Activated CD4-positive, alpha-beta T cell treated with anti-CD3 and anti-CD28 coated beads for 48 hours (primary cell): ENCODE data around the gene LEFTY1.
"Not testable (repeated sequence)": the region's sequence is repeated elsewhere in the genome, so short reads cannot be mapped to it uniquely, and the experiment has no call there.

Experiments
- DNase-seq: peaks from one replicate; pipeline ENCODE4 v3.0.0-alpha.2; 2020

LEFTY1 gene, protein sequence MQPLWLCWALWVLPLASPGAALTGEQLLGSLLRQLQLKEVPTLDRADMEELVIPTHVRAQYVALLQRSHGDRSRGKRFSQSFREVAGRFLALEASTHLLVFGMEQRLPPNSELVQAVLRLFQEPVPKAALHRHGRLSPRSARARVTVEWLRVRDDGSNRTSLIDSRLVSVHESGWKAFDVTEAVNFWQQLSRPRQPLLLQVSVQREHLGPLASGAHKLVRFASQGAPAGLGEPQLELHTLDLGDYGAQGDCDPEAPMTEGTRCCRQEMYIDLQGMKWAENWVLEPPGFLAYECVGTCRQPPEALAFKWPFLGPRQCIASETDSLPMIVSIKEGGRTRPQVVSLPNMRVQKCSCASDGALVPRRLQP

DNA sequence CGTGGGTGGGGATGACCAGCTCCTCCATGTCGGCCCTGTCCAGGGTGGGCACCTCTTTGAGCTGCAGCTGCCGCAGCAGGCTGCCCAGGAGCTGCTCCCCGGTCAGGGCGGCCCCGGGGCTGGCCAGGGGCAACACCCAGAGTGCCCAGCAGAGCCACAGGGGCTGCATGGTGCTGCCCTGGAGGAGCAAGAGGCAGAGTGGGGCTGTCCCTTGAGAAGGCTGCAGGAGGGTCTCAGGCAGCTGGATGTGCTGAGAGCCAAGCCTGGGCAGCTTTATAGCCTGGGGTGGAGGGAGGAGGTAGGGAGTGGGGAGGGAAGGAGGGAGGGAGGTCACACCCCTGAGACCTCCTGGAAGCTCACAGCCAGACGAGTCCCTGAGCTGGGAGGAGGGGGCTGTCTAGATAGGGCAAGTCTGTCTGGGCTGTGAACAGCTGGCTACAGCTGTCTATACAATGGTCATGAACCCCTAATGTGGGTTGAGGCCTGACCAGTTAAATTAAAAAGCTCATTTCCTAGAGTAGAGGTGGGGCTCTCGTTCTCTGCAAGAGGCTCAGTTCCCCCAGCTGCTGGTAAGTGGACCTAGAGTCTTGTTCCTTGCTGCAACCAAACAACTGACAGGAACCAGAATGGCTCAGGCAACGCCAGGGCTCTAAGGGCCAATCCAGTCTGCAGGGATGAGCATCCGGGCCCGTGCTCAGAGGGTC lies at the start of gene LEFTY1:
Gene LEFTY1, minus strand, starts transcription at position 249 of the 704 bp plus-strand sequence. Its CDS starts 80 bp downstream, at position 169.
- DNase-seq = no peak

DNA sequence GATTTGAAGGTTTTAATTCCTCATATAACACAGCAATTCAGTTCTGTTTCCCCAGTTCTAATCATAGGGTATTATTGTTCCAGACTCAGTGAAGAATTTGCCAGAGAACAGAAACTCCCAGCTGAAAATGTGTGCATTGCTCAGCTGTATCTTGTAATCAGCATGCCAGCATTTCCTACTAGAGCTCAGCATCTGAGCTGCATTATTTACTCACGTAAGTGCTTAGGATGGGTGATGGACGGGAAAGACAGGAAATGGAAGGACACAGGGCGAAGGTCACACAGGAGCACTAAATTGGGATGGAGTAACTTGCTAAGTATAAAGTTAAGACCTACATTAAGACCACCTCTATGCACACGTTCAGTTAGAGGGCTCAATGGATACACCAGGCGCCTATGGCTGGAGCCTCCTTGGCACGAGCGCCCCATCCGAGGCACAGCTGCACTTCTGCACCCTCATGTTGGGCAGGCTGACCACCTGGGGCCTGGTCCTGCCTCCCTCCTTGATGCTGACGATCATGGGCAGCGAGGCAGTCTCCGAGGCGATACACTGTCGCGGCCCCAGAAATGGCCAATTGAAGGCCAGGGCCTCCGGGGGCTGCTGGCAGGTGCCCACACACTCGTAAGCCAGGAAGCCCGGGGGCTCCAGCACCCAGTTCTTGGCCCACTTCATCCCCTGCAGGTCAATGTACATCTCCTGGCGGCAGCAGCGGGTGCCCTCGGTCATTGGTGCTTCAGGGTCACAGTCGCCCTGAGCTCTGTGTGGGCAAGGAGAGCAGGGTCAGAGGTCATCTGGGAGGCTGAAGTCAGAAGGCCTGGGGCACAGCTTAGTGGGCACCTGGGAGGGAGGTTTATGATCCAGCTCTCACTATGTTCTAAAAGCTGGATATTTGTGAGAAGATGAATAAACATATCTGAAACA lies 48.4 kb upstream of the LEFTY1 start:
- DNase-seq = no peak

DNA sequence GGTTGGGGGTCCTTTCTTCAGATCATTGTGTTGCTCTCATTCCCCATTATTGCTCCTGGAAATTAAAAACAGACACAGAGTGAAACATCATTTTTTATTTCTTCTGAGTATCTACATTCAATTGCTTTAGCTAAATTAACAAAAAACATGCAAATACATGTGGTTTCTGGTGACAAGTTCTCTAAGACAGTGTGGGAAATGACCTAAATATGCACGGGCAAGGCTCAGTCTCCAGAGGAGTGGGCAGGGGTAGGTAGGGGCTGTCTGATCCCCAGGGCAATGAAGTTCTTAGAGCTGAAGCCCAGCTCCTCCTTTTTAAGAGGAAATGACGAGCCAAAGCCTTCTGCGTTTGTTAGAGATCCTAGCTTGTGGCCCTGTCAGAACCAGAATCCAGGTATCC lies 47.6 kb upstream of the LEFTY1 start:
- no peak for DNase-seq

DNA sequence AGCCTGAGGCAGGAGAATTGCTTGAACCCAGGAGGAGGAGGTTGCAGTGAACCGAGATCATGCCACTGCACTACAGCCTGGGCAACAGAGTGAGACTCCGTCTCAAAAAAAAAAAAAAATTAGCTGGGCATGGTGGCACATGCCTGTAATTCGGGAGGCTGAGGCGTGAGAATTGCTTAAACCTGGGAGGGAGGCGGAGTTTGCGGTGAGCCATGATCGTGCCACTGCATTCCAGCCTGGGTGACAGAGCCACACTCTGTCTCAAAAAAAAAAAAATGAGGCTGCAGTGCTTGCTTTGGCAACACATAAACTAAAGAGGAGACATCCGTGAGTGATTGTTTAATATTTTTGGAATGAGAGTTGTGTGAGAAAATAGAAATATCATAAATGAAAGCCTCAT lies 47.1 kb upstream of the LEFTY1 start:
- DNase-seq = not testable (repeated sequence)

DNA sequence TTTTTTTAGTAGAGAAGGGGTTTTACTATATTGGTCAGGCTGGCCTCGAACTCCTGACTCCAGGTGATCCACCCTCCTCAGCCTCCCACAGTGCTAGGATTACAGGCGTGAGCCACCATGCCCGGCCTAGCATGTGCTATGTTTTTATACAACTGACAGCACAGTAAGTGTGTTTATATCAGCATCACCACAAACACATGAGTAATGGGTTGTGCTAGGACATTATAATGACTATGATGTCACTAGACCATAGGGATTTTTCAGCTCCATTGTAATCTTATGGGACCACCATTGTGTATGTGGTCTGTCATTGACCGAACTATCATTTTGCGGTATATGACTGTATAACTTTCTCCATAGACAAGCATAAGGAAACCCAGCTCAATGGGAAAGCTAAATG lies 45.8 kb upstream of the LEFTY1 start:
- DNase-seq = no peak

DNA sequence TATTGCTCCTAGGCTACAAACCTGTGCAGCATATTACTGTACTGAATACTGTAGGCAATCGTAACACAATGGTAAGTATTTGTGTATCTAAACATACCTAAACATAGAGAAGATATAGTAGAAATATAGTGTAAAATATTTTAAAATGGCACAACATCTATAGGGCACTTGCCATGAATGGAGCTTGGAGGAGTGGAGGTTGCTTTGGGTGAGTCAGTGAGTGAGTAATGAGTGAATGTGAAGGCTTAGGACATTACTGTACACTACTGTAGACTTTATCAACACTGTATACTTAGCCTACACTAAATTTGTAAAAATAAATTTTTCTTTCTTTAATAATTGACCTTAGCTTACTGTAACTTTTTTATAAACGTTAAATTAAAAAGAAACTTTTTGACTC lies 44.1 kb upstream of the LEFTY1 start:
- DNase-seq = no peak

DNA sequence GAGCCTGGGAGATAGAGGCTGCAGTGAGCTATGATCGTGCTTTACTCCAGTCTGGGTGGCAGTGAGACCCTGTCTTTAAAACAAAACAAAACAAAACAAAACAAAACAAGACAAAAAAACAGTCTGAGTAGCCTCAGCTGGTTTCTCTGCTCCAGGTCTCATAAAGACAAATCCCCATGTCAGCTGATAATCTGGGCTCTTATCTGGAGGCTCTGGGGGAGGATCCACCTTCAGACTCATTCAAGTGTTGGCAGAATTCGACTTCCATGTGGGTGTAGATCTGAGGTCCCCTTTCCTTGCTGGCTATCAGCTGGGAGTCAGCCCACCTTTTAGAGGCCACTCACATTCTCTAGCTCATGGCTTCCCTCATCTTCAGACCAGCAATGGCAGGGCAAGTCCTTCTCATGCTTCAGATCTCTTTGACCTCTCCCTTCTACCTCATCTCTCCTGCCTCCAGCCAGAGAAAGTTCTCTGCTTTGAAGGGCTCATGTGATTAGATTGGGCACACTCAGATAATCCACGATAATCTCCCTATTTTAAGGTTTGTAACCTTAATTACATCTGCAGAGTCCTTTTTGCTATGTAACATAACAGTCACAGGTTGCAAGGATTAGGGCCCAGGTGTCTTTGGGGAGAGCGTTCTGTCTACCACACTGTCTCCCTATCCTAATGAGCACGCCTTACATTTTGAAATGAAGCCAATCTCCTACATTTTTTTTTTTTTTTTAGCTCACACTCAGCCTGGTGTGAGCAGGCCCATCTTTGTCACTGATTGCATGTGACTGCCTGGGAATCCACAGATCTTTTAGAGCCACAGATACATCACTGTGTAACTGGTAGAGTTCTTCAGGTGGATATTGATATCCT lies 42.6 kb upstream of the LEFTY1 start:
- DNase-seq = no peak

DNA sequence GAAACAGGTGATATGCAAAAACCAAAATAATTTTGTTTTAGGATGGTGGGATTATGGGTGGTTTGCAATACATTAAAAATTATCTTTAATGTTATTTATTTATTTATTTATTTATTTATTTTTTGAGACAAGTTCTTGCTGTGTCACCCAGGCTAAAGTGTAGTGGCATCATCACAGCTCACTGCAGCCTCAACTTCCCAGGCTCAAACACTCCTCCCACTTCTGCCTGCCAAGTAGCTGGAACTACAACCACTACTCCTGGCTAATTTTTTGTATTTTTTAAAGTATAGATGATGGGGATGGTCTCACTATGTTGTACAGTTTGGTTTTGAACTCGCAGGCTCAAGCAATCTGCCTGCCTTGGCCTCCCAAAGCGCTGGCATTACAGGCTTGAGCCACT lies 41.6 kb upstream of the LEFTY1 start:
- no peak for DNase-seq

DNA sequence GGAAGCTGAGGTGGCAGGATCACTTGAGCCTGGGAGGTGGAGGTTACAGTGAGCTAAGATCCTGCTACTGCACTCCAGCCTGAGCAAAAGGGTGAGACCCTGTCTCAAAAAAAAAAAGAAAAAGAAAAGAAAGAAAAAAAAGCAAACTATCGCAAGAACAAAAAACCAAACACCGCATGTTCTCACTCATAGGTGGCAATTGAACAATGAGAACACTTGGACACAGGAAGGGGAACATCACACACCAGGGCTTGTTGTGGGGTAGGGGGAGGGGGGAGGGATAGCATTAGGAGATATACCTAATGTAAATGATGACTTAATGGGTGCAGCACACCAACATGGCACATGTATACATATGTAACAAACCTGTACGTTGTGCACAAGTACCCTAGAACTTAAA lies 40.5 kb upstream of the LEFTY1 start:
- DNase-seq = not testable (repeated sequence)

DNA sequence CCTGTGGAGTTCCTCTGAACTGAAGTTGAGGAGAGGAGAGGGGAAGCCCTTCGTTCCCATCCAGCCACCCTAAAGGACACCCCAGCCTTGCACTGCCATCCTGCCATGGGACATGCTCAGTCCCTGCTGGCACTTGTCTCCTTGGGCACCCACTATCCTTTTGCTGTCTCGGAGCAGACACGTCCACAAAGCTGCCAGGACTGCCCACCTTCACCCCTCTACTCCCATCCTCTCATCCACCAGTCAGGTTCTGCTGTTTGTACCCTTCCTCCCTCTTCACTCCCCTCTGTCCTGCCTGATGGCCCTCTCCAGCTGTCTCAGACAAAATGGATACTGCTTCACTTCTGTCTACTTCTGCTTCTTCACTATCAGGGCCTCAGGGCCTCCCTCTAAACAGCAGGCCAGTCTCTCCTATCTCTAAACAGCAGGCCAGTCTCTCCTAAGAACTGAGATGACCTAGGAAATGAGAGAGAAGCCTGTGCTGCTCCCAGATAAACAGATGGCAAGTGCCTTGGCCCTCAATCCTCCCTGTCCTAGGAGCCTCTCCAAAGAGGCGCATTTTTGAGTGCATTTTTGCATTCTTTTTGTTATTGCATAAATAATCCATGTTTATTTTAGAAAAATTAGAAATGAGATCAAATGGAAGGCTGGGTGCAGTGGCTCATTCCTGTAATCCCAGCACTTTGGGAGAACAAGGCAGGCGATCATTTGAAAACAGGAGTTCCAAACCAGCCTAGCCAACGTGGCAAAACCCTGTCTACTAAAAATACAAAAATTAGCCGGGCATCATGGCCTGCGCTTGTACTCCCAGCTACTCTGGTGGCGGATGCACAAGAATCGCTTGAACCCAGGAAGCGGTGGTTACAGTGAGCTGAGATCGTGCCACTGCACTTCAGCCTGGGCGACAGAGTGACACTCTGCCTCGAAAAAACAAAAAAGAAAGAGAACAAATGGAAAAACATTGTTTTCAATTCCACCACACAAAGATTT lies 39.5 kb upstream of the LEFTY1 start:
- peak; percentile 27 for DNase-seq

DNA sequence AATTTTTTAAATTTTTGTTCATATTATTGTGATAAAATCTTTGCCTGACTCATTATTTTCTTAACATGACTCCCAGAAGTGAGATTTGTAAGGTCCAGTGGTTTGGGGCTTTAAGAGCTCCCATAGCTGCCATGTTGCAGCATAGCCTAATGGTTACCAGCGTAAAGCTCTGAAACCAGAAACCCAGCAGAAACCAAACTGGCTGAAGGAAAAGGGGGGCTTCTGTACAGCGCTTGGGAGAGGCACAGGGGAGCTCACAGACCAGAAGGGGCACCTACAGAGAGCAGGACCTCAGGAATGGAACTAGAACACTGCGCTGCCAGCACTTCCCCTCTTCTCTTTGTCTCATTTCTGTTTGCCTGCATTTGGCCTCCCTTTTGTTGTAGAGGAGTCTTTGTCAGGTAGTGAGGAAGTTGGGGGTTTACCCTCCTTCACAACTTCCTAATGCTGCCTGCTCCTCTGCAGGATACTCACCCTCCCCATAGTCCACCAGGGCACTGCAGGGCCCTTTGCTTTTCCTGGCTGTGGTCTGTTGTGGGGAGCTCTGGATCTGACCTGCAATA lies 37.7 kb upstream of the LEFTY1 start:
- DNase-seq = no peak

DNA sequence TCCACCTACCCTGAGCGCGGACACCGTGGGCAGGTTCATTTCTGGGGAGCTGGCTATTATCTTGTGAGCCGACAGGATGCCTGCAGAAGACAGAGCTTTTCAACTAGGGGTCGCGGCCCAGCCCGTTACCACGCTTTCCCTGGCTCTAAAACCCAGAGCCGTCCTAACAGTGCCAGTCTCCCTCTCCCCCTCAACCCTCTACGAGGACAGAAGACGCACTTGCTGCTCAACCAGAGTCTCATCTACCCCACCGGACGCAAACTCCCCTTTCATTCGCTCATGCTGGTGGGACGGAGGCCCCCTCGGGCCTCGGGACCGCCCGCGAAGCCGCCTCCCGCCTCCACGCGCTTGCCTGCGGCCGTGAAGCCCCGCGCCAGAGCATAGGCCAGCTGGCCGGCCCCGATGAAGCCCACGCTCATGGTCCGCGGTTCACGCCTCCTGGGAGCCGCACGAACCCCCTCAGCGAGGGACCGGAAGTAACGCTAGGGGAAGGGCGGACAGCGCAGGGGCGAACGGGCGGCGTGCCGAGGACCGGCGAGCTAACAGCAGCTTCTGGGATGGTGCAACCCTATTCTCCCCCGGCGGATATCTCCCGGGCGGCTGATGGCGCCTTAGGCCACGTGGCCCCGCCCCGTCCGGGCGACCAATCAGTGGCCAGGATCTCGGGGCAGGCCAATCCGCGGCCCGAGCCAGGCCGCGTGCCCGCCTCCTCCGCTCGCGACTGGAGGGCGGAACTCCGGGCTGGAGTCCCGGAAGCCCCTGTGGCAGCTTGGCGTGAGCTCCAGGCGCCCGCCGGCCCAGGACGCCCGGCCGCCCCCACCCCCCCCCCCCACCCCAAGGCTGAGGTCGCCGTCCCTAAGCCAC lies 35.0 kb upstream of the LEFTY1 start, which contains the start of gene PYCR2:
Gene PYCR2, minus strand, starts transcription at position 559 of the 864 bp plus-strand sequence. Its CDS starts 140 bp downstream, at position 419.
- peak; percentile 96 for DNase-seq

DNA sequence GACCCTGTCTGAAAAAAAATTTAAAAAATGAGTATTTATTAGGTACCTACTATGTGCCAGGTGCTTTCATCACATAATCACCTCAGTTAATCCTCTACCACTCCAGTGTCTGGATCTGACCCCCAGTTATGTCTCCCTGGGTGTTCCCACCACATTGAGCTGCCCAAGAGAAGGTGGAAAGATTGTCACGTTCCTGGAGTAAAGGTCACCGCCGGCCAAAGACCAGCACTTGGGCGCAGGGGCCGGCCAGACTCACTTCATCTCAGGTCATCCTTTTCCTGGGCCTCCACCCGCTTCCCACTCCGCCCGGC lies 34.4 kb upstream of the LEFTY1 start:
- DNase-seq = no peak

DNA sequence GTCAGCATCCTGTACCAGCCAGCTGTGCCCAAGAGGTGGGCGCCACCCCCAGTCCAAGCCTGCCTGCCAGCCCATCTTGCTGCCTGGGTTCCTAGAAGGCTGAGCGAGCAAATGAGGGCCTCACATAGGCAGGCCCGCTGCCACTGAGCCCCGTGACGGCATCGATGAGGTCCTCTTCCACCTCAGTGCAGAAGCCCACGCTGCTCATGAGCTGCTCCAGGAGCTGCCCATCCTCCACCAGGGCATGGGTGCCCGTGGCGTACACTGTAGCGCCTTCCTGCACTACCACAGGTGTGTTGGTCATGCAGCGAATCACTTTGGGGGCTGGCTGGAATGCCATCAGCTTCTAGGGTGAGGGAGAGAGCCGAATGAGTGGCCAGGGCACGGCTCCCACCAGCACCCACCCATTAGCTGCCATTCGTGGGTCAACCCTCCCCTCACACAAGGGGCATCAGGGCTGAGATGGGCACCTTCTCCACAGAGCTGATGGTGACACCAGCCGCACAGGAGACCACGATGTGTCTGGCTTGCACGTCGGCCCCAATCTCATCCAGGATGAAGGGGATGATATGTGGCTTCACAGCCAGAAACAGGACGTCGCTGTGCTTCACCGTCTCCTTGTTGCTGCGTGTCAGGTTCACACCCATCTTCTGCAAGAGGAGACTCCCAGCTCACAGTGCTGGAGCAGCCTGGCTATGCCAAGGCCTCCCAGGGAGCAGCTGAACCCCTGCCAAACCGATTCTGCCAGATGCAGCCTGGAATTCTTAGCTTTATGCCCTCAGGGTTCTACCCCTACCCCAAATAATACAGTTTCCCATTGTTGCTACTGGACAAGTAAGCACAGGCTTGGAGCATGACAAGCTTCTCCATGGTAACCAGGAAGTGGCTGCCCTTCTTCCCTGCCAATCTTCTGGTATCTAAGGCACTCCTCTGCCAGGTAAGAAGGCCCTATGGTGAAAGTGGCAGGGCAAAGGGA lies 33.1 kb upstream of the LEFTY1 start:
- DNase-seq = no peak

DNA sequence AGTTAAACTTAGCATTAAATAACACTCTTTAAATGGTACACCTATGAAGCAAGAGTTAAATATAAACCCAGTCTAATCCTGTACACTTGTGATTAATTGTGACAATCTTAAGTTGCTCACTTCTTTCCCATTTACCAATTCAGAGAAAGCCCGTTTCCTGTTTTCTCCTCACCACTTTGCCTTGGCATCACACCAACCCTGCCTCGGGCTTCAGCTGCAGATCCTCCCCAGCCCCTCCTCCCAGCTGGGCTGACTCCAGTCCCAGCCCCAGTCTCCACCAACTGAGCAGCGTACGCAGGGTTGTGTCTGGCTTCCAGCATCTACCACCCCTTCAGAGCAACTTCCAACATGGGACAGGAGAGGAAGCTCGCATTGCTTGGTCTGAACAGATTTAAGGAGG lies 31.0 kb upstream of the LEFTY1 start:
- DNase-seq = peak; percentile 49

DNA sequence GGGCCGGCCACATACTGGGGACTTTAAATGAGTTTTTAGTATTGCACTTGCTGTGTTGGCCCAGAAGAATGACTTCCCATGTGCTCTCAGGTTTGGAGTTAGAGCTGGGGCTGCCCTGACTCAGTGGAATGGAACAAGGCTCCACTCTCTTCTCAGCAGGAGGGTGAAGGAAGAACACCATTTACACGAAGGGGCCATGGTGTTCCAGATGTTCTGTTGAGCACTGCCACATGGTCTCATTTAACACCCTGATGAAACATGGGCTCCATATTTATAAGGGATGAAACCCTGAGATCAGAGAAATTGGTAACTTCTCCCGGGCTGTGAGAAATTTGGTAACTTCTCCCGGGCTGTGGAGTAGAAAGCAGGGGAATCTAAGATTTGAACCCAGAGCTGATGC lies 29.3 kb upstream of the LEFTY1 start:
- no peak for DNase-seq

DNA sequence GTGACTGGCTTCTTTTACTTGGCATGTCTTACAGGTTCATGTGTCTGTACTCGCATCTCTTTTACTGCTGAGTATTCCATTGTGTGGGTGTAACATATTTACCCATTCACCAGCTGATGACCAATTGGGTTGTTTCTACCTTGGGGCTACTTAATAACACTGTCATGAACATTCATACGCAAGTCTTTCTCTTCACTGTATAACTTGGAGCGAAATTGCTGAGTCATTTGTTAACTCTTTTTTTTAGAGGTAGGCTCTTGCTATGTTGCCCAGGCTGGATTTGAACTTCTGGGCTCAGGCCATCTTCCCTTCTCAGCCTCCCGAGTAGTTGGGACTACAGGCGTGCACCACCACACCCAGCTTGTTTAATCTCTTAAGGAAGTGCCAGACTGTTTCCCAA lies 28.6 kb upstream of the LEFTY1 start:
- no peak for DNase-seq

DNA sequence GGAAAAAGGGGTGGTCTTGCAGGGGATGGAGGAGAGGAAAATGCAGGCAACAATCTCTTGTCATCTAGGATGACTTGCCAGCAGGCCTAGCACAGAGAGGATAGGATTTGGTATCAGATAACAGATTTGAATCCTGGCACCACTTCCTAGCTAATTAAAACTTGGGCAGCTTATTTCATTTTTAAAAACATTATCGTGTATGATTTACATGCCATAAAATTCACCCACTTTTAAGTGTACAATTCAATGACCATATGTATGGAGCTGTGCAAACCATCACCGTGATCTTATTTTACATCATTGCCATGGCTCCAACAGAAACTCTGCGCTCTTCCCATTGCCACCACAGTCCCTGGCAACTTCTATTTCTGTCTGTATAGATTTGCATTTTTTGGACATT lies 28.2 kb upstream of the LEFTY1 start:
- no peak for DNase-seq
